ENCODE results near the gene AKTIP. TPM values are rescaled to one million over a fixed set of nuclear protein-coding genes. Genes with fewer than 3 reads are reported as not detected.

AKTIP gene
- total and polyA plus RNA-seq, 4 experiments from 2014 or later, result 61.2 to 103 (median 86.3) TPM

- no peaks in the 10 kb centered on the region for H3K9me3 ChIP-seq (ENCODE audit: control insufficient read depth in 1 of 2, low read length in 2 of 2)
- Mint-ChIP-seq H3K4me3 (peak overlapping the region; percentile 90 to 95 (median 92)), H3K36me3 (peaks cover 15 to 31% of the 10 kb centered on the region in 2 donors), H3K9me3 (peaks cover 0 to 2% (median 0%) of the 10 kb centered on the region in 8 donors), H3K27me3 (no peaks in the 10 kb centered on the region), H3K4me1 (peaks cover 38 to 61% (median 50%) of the 10 kb centered on the region in 4 donors), H3K27ac (peak overlapping the region; percentile 87 to 94 (median 91))
- intact Hi-C loops (cut with micrococcal nuclease), result loop anchor here (1.0 to 10.0 kb wide), 9 partner anchors 15 to 448 kb away; partner anchors contain the start of gene RPGRIP1L
- peak; percentile 99 to 100 (median 100) for DNase-seq
- CTCF ChIA-PET (ENCODE audit: partially characterized antibody), result interaction anchor here (0.7 to 2.9 kb wide), 10 partner anchors 8 to 448 kb away, joined by 3 to 15 read pairs (median 4); partner anchors contain the start of genes CHD9 and RBL2
- H3K4me1 ChIP-seq (ENCODE audit: insufficient read depth, low read length), result peaks cover 52% of the 10 kb centered on the region
- H3K36me3 ChIP-seq (ENCODE audit: insufficient read depth, low read length), result peaks cover 8% of the 10 kb centered on the region
- H3K4me3 ChIP-seq (ENCODE audit: low read length in 2 of 2), result peak overlapping the region; percentile 40 to 83
- no peaks in the 10 kb centered on the region for H3K27me3 ChIP-seq (ENCODE audit: insufficient read depth, low read length)
- H3K27ac ChIP-seq (ENCODE audit: low read depth, low read length), result peak overlapping the region; percentile 76
- POLR2A ChIA-PET (ENCODE audit: partially characterized antibody), result interaction anchor here (0.6 to 10.6 kb wide), 19 partner anchors 10 to 448 kb away, joined by 3 to 276 read pairs (median 6); partner anchors contain the start of genes CHD9, FTO, RBL2 and RPGRIP1L
Measured at GRCh38 chr16:53503270-53503923, 388 bp upstream of the AKTIP start.

DNA sequence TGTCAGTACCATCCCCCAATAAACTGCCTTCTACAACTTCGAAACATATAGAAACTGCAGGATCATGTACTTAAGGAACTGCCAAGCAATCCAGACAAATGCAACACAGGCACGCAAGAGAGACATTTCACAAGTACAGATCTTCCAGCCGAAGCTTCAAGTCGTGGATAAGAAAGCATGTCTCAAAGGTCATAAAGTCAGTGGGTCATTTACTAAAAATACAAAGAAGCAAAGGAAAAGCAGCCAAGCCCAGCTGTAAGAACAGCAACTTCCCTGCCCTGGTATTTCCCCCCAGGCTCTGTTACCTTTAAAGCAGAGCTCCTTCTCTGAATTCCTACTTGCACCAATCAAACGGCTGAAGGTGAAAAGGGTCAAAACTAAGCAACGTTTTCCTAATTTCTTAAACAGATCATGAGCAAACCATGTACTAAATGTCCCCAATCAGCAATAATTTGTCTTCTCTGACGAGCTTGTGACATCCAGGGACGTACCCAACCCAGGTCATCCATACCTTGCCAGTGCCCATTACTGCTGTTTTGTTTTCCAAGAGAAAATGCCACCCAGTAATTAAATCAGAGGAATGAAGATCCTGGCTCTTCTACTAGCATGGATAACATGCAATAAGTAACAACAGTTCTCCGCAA is 1.7 kb downstream of the AKTIP start:
- Mint-ChIP-seq H3K4me1 (peaks cover 43 to 74% (median 58%) of the 10 kb centered on the region in 4 donors), H3K36me3 (peaks cover 28 to 50% of the 10 kb centered on the region in 2 donors), H3K27ac (peak overlapping the region; percentile 86 to 97 (median 91)), H3K27me3 (no peaks in the 10 kb centered on the region), H3K9me3 (peaks cover 0 to 2% (median 0%) of the 10 kb centered on the region in 8 donors), H3K4me3 (peak overlapping the region; percentile 89 to 99 (median 98))
- Histone ChIP-seq H3K27ac (ENCODE audit: low read depth, low read length) (peak overlapping the region; percentile 62), H3K36me3 (ENCODE audit: insufficient read depth, low read length) (peaks cover 26% of the 10 kb centered on the region), H3K4me1 (ENCODE audit: insufficient read depth, low read length) (peaks cover 60% of the 10 kb centered on the region), H3K4me3 (ENCODE audit: low read length in 2 of 2) (peak overlapping the region; percentile 39 to 75), H3K27me3 (ENCODE audit: insufficient read depth, low read length) (no peaks in the 10 kb centered on the region), H3K9me3 (ENCODE audit: control insufficient read depth in 1 of 2, low read length in 2 of 2) (no peaks in the 10 kb centered on the region)
- no peak for DNase-seq
- intact Hi-C loops (cut with micrococcal nuclease), result loop anchor here (10.0 kb wide), 1 partner anchor 257 kb away; no protein-coding TSS in a partner anchor
- CTCF ChIA-PET (ENCODE audit: partially characterized antibody), result interaction anchor here (0.9 to 1.5 kb wide), 4 partner anchors 16 to 55 kb away, joined by 3 to 4 read pairs (median 4); no protein-coding TSS in a partner anchor
- POLR2A ChIA-PET (ENCODE audit: partially characterized antibody), result interaction anchor here (0.9 to 10.6 kb wide), 4 partner anchors 16 to 129 kb away, joined by 3 to 276 read pairs (median 130); partner anchors contain the start of gene RBL2

DNA sequence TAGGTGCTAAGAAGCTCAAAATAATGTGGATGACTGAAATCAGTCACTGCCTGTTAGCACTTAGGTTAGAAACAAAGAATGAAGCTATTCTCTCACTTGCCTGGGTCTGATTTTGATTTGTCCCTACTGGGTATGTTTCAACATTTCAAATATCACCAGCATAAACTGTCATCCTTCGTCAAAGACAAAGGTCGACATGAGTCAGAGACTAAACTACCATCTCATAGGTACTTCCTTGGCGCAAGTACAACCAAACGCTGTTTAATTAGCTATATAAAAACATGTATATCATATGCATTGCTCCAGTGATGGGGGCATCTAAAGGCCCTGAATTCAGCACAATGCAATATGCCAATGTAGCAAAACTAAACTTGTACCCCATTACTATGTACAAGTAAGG is 4.0 kb downstream of the AKTIP start:
- Histone ChIP-seq H3K27ac (ENCODE audit: low read depth, low read length) (no peak overlapping the region), H3K27me3 (ENCODE audit: insufficient read depth, low read length) (no peaks in the 10 kb centered on the region), H3K4me1 (ENCODE audit: insufficient read depth, low read length) (peaks cover 54% of the 10 kb centered on the region), H3K4me3 (ENCODE audit: low read length in 2 of 2) (no peak overlapping the region), H3K36me3 (ENCODE audit: insufficient read depth, low read length) (peaks cover 49% of the 10 kb centered on the region), H3K9me3 (ENCODE audit: control insufficient read depth in 1 of 2, low read length in 2 of 2) (no peaks in the 10 kb centered on the region)
- no peak for DNase-seq
- Mint-ChIP-seq H3K4me1 (peaks cover 37 to 77% (median 61%) of the 10 kb centered on the region in 4 donors), H3K9me3 (peaks cover 0 to under 1% (median 0%) of the 10 kb centered on the region in 8 donors), H3K4me3 (peak overlapping the region in 3 of 8 donors; percentile 12 to 26 (median 15)), H3K36me3 (peaks cover 50 to 73% of the 10 kb centered on the region in 2 donors), H3K27me3 (no peaks in the 10 kb centered on the region), H3K27ac (peak overlapping the region in 3 of 7 donors; percentile 14 to 75 (median 35))
- intact Hi-C loops (cut with micrococcal nuclease), result no loop called here
- CTCF ChIA-PET (ENCODE audit: partially characterized antibody), result interaction anchor here (0.8 to 1.6 kb wide), 4 partner anchors 10 to 51 kb away, joined by 3 to 4 read pairs (median 3); no protein-coding TSS in a partner anchor
- POLR2A ChIA-PET (ENCODE audit: partially characterized antibody), result interaction anchor here (1.7 to 10.6 kb wide), 5 partner anchors 12 to 62 kb away, joined by 4 to 276 read pairs (median 11); partner anchors contain the start of gene RBL2

DNA sequence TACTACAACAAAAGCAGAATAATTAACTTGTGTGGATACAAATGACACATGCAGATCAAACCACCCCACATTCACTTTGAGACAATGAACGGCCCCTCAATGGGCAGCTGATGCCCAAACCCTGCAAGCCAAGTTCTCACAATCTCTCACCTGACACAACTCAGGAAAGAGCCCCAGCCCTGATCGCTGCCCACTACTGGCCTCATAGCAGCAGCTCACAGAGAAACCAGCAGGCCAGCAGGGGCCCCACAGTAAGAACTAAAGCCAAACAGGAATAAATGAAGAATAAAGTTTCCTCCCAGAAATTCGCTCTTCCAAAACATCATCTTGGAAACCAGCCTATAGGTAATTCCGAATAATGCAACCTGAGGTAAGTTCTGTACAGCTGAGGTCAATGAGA is 7.7 kb downstream of the AKTIP start:
- no peak for DNase-seq
- ChIA-PET POLR2A (ENCODE audit: partially characterized antibody) (interaction anchor here (2.4 to 6.1 kb wide), 5 partner anchors 8 to 60 kb away, joined by 7 to 26 read pairs (median 18); partner anchors contain the start of gene AKTIP), CTCF (ENCODE audit: partially characterized antibody) (interaction anchor here (0.8 to 1.3 kb wide), 7 partner anchors 9 to 59 kb away, joined by 3 to 7 read pairs (median 4); no protein-coding TSS in a partner anchor)
- H3K9me3 Mint-ChIP-seq, result peaks cover 0 to 2% (median 0%) of the 10 kb centered on the region in 8 donors
- Histone ChIP-seq H3K27me3 (ENCODE audit: insufficient read depth, low read length) (no peaks in the 10 kb centered on the region), H3K4me3 (ENCODE audit: low read length in 2 of 2) (no peak overlapping the region), H3K9me3 (ENCODE audit: control insufficient read depth in 1 of 2, low read length in 2 of 2) (no peaks in the 10 kb centered on the region), H3K4me1 (ENCODE audit: insufficient read depth, low read length) (peaks cover 48% of the 10 kb centered on the region), H3K27ac (ENCODE audit: low read depth, low read length) (no peak overlapping the region), H3K36me3 (ENCODE audit: insufficient read depth, low read length) (peaks cover 74% of the 10 kb centered on the region)
- H3K36me3 Mint-ChIP-seq, result peaks cover 73 to 88% of the 10 kb centered on the region in 2 donors
- peaks cover 31 to 76% (median 56%) of the 10 kb centered on the region in 4 donors for H3K4me1 Mint-ChIP-seq
- intact Hi-C loops (cut with micrococcal nuclease), result no loop called here
- peak overlapping the region in 6 of 7 donors; percentile 45 to 76 (median 74) for H3K27ac Mint-ChIP-seq
- H3K4me3 Mint-ChIP-seq, result peak overlapping the region in 1 of 8 donors; percentile 25
- H3K27me3 Mint-ChIP-seq, result no peaks in the 10 kb centered on the region

- Mint-ChIP-seq H3K9me3 (peaks cover 0 to 2% (median 0%) of the 10 kb centered on the region in 8 donors), H3K4me1 (peaks cover 30 to 78% (median 57%) of the 10 kb centered on the region in 4 donors), H3K27me3 (no peaks in the 10 kb centered on the region), H3K36me3 (peaks cover 74 to 90% of the 10 kb centered on the region in 2 donors), H3K4me3 (no peak overlapping the region), H3K27ac (peak overlapping the region in 4 of 7 donors; percentile 4 to 36 (median 9))
- DNase-seq, result no peak
- intact Hi-C loops (cut with micrococcal nuclease), result no loop called here
- Histone ChIP-seq H3K4me1 (ENCODE audit: insufficient read depth, low read length) (peaks cover 49% of the 10 kb centered on the region), H3K9me3 (ENCODE audit: control insufficient read depth in 1 of 2, low read length in 2 of 2) (no peaks in the 10 kb centered on the region), H3K27me3 (ENCODE audit: insufficient read depth, low read length) (no peaks in the 10 kb centered on the region), H3K36me3 (ENCODE audit: insufficient read depth, low read length) (peaks cover 78% of the 10 kb centered on the region), H3K27ac (ENCODE audit: low read depth, low read length) (no peak overlapping the region), H3K4me3 (ENCODE audit: low read length in 2 of 2) (no peak overlapping the region)
- POLR2A ChIA-PET (ENCODE audit: partially characterized antibody), result interaction anchor here (2.4 to 6.1 kb wide), 5 partner anchors 9 to 59 kb away, joined by 7 to 26 read pairs (median 18); partner anchors contain the start of gene AKTIP
- CTCF ChIA-PET (ENCODE audit: partially characterized antibody), result interaction anchor here (0.8 to 1.6 kb wide), 9 partner anchors 8 to 60 kb away, joined by 3 to 7 read pairs (median 4); partner anchors contain the start of genes AKTIP and RBL2
Measured at GRCh38 chr16:53494636-53495035, 8.4 kb downstream of the AKTIP start.

- Mint-ChIP-seq H3K4me1 (peaks cover 31 to 78% (median 54%) of the 10 kb centered on the region in 4 donors), H3K9me3 (peaks cover 0 to 3% (median 0%) of the 10 kb centered on the region in 8 donors), H3K4me3 (peak overlapping the region in 1 of 8 donors; percentile 14), H3K27me3 (no peaks in the 10 kb centered on the region), H3K36me3 (peaks cover 75 to 90% of the 10 kb centered on the region in 2 donors), H3K27ac (peak overlapping the region in 4 of 7 donors; percentile 14 to 57 (median 37))
- DNase-seq, result no peak
- Histone ChIP-seq H3K27me3 (ENCODE audit: insufficient read depth, low read length) (no peaks in the 10 kb centered on the region), H3K36me3 (ENCODE audit: insufficient read depth, low read length) (peaks cover 72% of the 10 kb centered on the region), H3K4me3 (ENCODE audit: low read length in 2 of 2) (no peak overlapping the region), H3K4me1 (ENCODE audit: insufficient read depth, low read length) (peaks cover 36% of the 10 kb centered on the region), H3K9me3 (ENCODE audit: control insufficient read depth in 1 of 2, low read length in 2 of 2) (no peaks in the 10 kb centered on the region), H3K27ac (ENCODE audit: low read depth, low read length) (no peak overlapping the region)
- POLR2A ChIA-PET (ENCODE audit: partially characterized antibody), result interaction anchor here (1.8 to 6.1 kb wide), 4 partner anchors 11 to 57 kb away, joined by 5 to 26 read pairs (median 19); partner anchors contain the start of gene AKTIP
- intact Hi-C loops (cut with micrococcal nuclease), result no loop called here
- CTCF ChIA-PET (ENCODE audit: partially characterized antibody), result no interaction called here
Measured at GRCh38 chr16:53492503-53492902, 10.5 kb downstream of the AKTIP start.
